Activated CD4-positive, alpha-beta T cell treated with anti-CD3 and anti-CD28 coated beads for 24 hours (primary cell): Measurements from ENCODE around the gene SSR4.

Experiments
- DNase-seq, 2 donors: peaks; one replicate each; pipeline ENCODE4 v3.0.0-alpha.2; 2020; ENCODE audit warnings: low read depth in 2 of 2

The SSR4 gene

GRCh38 chrX:153769158-153769864, 25.2 kb upstream of the SSR4 start:
- no peak for DNase-seq

- no peak for DNase-seq
Measured at GRCh38 chrX:153769865-153770600, 24.4 kb upstream of the SSR4 start.

GRCh38 chrX:153770601-153771414, 23.7 kb upstream of the SSR4 start:
- no peak for DNase-seq

- DNase-seq: no peak
Measured at GRCh38 chrX:153771415-153772315, 22.8 kb upstream of the SSR4 start.

- DNase-seq: no peak
Measured at GRCh38 chrX:153772316-153773217, 21.9 kb upstream of the SSR4 start.

- no peak for DNase-seq
Measured at GRCh38 chrX:153773218-153773611, 21.3 kb upstream of the SSR4 start.

GRCh38 chrX:153773741-153774575, 20.5 kb upstream of the SSR4 start:
- no peak for DNase-seq

GRCh38 chrX:153774576-153775292, 19.7 kb upstream of the SSR4 start:
- DNase-seq: no peak

- DNase-seq: no peak
Measured at GRCh38 chrX:153775293-153776119, 19.0 kb upstream of the SSR4 start.

GRCh38 chrX:153776120-153776599, 18.3 kb upstream of the SSR4 start:
- DNase-seq: no peak

- no peak for DNase-seq
Measured at GRCh38 chrX:153776611-153777045, 17.8 kb upstream of the SSR4 start.

- no peak for DNase-seq
Measured at GRCh38 chrX:153777261-153778090, 17.0 kb upstream of the SSR4 start.

GRCh38 chrX:153778181-153778580, 16.3 kb upstream of the SSR4 start:
- no peak for DNase-seq

- no peak for DNase-seq
Measured at GRCh38 chrX:153778684-153779101, 15.8 kb upstream of the SSR4 start.

- no peak for DNase-seq
Measured at GRCh38 chrX:153779891-153780677, 14.4 kb upstream of the SSR4 start.
